ENCODE measurements around the gene TRIM4. TPM values are rescaled to one million over a fixed set of nuclear protein-coding genes. Genes with fewer than 3 reads are reported as not detected.

TRIM4 gene
- total RNA-seq, 4 donors from 2014 or later = 20.9 to 43.3 (median 39.6) TPM

- H3K27ac ChIP-seq = peak overlapping the region; percentile 94 to 97 (median 94)
- H3K4me3 ChIP-seq = peak overlapping the region; percentile 72 to 95 (median 88)
- TF ChIP-seq, protein P1, sequence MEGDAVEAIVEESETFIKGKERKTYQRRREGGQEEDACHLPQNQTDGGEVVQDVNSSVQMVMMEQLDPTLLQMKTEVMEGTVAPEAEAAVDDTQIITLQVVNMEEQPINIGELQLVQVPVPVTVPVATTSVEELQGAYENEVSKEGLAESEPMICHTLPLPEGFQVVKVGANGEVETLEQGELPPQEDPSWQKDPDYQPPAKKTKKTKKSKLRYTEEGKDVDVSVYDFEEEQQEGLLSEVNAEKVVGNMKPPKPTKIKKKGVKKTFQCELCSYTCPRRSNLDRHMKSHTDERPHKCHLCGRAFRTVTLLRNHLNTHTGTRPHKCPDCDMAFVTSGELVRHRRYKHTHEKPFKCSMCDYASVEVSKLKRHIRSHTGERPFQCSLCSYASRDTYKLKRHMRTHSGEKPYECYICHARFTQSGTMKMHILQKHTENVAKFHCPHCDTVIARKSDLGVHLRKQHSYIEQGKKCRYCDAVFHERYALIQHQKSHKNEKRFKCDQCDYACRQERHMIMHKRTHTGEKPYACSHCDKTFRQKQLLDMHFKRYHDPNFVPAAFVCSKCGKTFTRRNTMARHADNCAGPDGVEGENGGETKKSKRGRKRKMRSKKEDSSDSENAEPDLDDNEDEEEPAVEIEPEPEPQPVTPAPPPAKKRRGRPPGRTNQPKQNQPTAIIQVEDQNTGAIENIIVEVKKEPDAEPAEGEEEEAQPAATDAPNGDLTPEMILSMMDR (IDR thresholded peaks at IDR 0.05) = no peak
- TF ChIP-seq POLR2A (IDR thresholded peaks at IDR 0.05) (no peak), EP300 (IDR thresholded peaks at IDR 0.05; ENCODE audit: low read depth) (no peak), POLR2AphosphoS5 (IDR thresholded peaks at IDR 0.05) (no peak)
- in situ Hi-C loops (cut with MboI; ENCODE audit: low pct_ligation_motif_present in 1 of 4, low pct_unique_long_range_greater_than_20kb in 1 of 4, low sequenced_read_pairs in 3 of 4) = loop anchor here in 3 of 4 donors (10.0 to 25.0 kb wide), 2 partner anchors 75 to 143 kb away; no protein-coding TSS in a partner anchor
- DNase-seq = no peak
- no peaks in the 10 kb centered on the region for H3K36me3 ChIP-seq
- 39% methylated on average over 4 of the region's 4 CpGs; no CpG with 5 or more reads in 1 of the 2 donors for WGBS, 2 donors (ENCODE audit: low coverage in 1 of 2)
- no peaks in the 10 kb centered on the region for H3K27me3 ChIP-seq
- intact Hi-C loops (cut with DNase I; ENCODE audit: low total_unique reads) = loop anchor here (2.0 kb wide), 1 partner anchor 59 kb away; no protein-coding TSS in a partner anchor
- no peaks in the 10 kb centered on the region for H3K9me3 ChIP-seq
- peaks cover 23 to 39% (median 26%) of the 10 kb centered on the region in 4 donors for H3K4me1 ChIP-seq
These were observed 433 bp upstream of the TRIM4 start for GRCh38 chr7:99919814-99920112.

DNA sequence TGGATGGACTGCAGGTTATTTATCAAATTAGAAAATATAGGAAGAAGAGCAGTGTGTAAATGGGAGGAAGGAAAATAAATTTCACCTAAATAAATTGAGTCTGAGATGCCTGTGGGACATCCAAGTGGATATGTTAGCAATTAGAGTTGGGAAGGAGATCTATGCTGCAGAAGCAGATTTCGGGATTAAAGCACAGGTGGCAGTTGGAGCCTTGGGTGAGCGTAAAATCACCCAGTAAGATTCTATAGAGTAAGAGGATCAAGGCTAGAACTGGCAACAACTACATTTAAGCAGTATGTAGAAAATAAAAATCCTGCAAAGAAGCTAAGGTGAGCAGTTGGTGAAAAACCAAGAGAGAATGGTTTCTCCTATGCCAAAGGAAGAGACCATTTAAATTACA is 8.4 kb downstream of the TRIM4 start:
- Histone ChIP-seq H3K4me1 (peaks cover 0 to 3% (median 0%) of the 10 kb centered on the region in 4 donors), H3K27ac (no peak overlapping the region), H3K9me3 (no peaks in the 10 kb centered on the region), H3K36me3 (peaks cover 0 to 31% (median 13%) of the 10 kb centered on the region in 4 donors), H3K4me3 (no peak overlapping the region), H3K27me3 (no peaks in the 10 kb centered on the region)
- intact Hi-C loops (cut with DNase I; ENCODE audit: low total_unique reads) (no loop called here), in situ Hi-C loops (cut with MboI; ENCODE audit: low pct_ligation_motif_present in 1 of 4, low pct_unique_long_range_greater_than_20kb in 1 of 4, low sequenced_read_pairs in 3 of 4) (loop anchor here in 3 of 4 donors (10.0 to 25.0 kb wide), 2 partner anchors 84 to 151 kb away; no protein-coding TSS in a partner anchor)
- DNase-seq = no peak
- 100% methylated on average over 2 of the region's 2 CpGs for WGBS, 2 donors (ENCODE audit: low coverage in 1 of 2)
- TF ChIP-seq, protein P1 (IDR thresholded peaks at IDR 0.05) = no peak
- TF ChIP-seq POLR2A (IDR thresholded peaks at IDR 0.05) = no peak
- TF ChIP-seq EP300 (IDR thresholded peaks at IDR 0.05; ENCODE audit: low read depth) = no peak
- no peak for TF ChIP-seq POLR2AphosphoS5 (IDR thresholded peaks at IDR 0.05)

- Histone ChIP-seq H3K27ac (no peak overlapping the region), H3K4me3 (no peak overlapping the region), H3K36me3 (peaks cover 0 to 52% (median 21%) of the 10 kb centered on the region in 4 donors), H3K4me1 (no peaks in the 10 kb centered on the region), H3K27me3 (no peaks in the 10 kb centered on the region), H3K9me3 (no peaks in the 10 kb centered on the region)
- in situ Hi-C loops (cut with MboI; ENCODE audit: low pct_ligation_motif_present in 1 of 4, low pct_unique_long_range_greater_than_20kb in 1 of 4, low sequenced_read_pairs in 3 of 4) = loop anchor here in 3 of 4 donors (25.0 kb wide), 1 partner anchor 161 kb away; no protein-coding TSS in a partner anchor
- intact Hi-C loops (cut with DNase I; ENCODE audit: low total_unique reads) = no loop called here
- DNase-seq = no peak
- 93 to 96% methylated on average over 2 to 10 of the region's 10 CpGs for WGBS, 2 donors (ENCODE audit: low coverage in 1 of 2)
- TF ChIP-seq POLR2AphosphoS5 (IDR thresholded peaks at IDR 0.05) (no peak), POLR2A (IDR thresholded peaks at IDR 0.05) (no peak), EP300 (IDR thresholded peaks at IDR 0.05; ENCODE audit: low read depth) (no peak)
- TF ChIP-seq, protein P1 (IDR thresholded peaks at IDR 0.05) = no peak
These were observed 17.7 kb downstream of the TRIM4 start for GRCh38 chr7:99901581-99901980.

DNA sequence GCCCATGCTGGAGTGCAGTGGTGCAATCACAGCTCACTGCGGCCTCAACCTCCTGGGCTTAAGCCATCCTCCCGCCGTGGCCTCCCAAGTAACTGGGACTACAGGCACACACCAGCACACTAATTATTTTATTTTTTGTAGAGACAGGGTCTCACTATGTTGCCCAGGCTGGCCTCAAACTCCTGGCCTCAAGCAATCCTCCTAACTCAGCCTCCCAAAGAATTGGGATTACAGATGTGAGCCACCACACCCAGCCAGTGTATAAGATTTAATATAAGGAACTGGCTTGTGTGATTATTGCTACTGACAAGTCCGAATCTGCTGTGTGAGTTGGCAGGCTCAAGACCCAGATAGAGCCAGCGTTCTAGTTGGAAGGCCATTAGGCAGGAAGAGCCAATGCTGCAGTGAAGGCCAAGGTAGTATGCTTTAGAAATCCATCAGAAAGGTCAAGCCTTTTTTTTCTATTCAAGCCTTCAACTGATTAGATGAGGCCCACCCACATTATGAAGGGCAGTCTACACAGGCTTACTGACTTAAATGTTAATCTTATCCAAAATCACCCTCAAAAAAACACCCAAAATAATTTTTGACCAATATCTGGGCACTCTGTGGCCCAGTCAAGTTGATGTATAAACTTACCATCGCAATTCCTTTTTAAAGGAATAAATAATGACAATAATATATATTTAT is 19.4 kb downstream of the TRIM4 start:
- DNase-seq = no peak
- no peaks in the 10 kb centered on the region for H3K27me3 ChIP-seq
- WGBS, 2 donors (ENCODE audit: low coverage in 1 of 2) = 83 to 99% methylated on average over 1 to 6 of the region's 6 CpGs
- H3K36me3 ChIP-seq = peaks cover 0 to 47% (median 19%) of the 10 kb centered on the region in 4 donors
- H3K4me1 ChIP-seq = no peaks in the 10 kb centered on the region
- H3K27ac ChIP-seq = no peak overlapping the region
- in situ Hi-C loops (cut with MboI; ENCODE audit: low pct_ligation_motif_present in 1 of 4, low pct_unique_long_range_greater_than_20kb in 1 of 4, low sequenced_read_pairs in 3 of 4) (loop anchor here in 3 of 4 donors (25.0 kb wide), 1 partner anchor 162 kb away; no protein-coding TSS in a partner anchor), intact Hi-C loops (cut with DNase I; ENCODE audit: low total_unique reads) (no loop called here)
- H3K9me3 ChIP-seq = no peaks in the 10 kb centered on the region
- TF ChIP-seq, protein P1 (IDR thresholded peaks at IDR 0.05) = no peak
- no peak for TF ChIP-seq POLR2A (IDR thresholded peaks at IDR 0.05)
- no peak for TF ChIP-seq POLR2AphosphoS5 (IDR thresholded peaks at IDR 0.05)
- TF ChIP-seq EP300 (IDR thresholded peaks at IDR 0.05; ENCODE audit: low read depth) = no peak
- H3K4me3 ChIP-seq = no peak overlapping the region
